Measurements from ENCODE around the gene SAMM50.

GRCh38 chr22:43917521-43917920, 37.7 kb upstream of the SAMM50 start:
- TF ChIP-seq, protein P1, sequence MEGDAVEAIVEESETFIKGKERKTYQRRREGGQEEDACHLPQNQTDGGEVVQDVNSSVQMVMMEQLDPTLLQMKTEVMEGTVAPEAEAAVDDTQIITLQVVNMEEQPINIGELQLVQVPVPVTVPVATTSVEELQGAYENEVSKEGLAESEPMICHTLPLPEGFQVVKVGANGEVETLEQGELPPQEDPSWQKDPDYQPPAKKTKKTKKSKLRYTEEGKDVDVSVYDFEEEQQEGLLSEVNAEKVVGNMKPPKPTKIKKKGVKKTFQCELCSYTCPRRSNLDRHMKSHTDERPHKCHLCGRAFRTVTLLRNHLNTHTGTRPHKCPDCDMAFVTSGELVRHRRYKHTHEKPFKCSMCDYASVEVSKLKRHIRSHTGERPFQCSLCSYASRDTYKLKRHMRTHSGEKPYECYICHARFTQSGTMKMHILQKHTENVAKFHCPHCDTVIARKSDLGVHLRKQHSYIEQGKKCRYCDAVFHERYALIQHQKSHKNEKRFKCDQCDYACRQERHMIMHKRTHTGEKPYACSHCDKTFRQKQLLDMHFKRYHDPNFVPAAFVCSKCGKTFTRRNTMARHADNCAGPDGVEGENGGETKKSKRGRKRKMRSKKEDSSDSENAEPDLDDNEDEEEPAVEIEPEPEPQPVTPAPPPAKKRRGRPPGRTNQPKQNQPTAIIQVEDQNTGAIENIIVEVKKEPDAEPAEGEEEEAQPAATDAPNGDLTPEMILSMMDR (IDR thresholded peaks at IDR 0.05; ENCODE audit: insufficient read depth, low read length, poor library complexity, severe bottlenecking): no peak
- TF ChIP-seq EZH2phosphoT487 (conservative IDR thresholded peaks at IDR 0.05; ENCODE audit: low read length): no peak

Measured in SU-DHL-6 (cell line).